GM19328 (cell line): ENCODE measurements around the gene PARN.
A peak's percentile ranks its signal among the peaks of the same experiment; 100 is the strongest.

ENCODE experiments used
- ATAC-seq: cut with Tn5 transposase; IDR thresholded peaks from one replicate; pipeline ENCODE4 v1.9.1; 2021; ENCODE audit warnings: mild to moderate bottlenecking, moderate library complexity; ENCODE audit not compliant: unreplicated experiment

The PARN gene

GRCh38 chr16:14530046-14530445 is 100.0 kb downstream of the PARN start:
- ATAC-seq = no peak

- ATAC-seq = no peak
Measured at GRCh38 chr16:14529010-14529669, 100.9 kb downstream of the PARN start.

- ATAC-seq = no peak
Measured at GRCh38 chr16:14528306-14528705, 101.8 kb downstream of the PARN start.

GRCh38 chr16:14527411-14528044 is 102.5 kb downstream of the PARN start:
- ATAC-seq = no peak

GRCh38 chr16:14525596-14525995 is 104.5 kb downstream of the PARN start:
- ATAC-seq = no peak

GRCh38 chr16:14524979-14525378 is 105.1 kb downstream of the PARN start:
- no peak for ATAC-seq

GRCh38 chr16:14523632-14524031 is 106.4 kb downstream of the PARN start:
- ATAC-seq = no peak

- ATAC-seq = no peak
Measured at GRCh38 chr16:14522671-14523070, 107.4 kb downstream of the PARN start.

GRCh38 chr16:14520753-14521152 is 109.3 kb downstream of the PARN start:
- no peak for ATAC-seq

- no peak for ATAC-seq
Measured at GRCh38 chr16:14514967-14515366, 115.1 kb downstream of the PARN start.

- no peak for ATAC-seq
Measured at GRCh38 chr16:14513389-14514107, 116.5 kb downstream of the PARN start.

GRCh38 chr16:14511800-14512135 is 118.3 kb downstream of the PARN start:
- no peak for ATAC-seq

GRCh38 chr16:14510939-14511799 is 118.9 kb downstream of the PARN start:
- ATAC-seq = no peak

GRCh38 chr16:14510581-14510938 is 119.5 kb downstream of the PARN start:
- no peak for ATAC-seq

GRCh38 chr16:14509675-14510132 is 120.4 kb downstream of the PARN start:
- no peak for ATAC-seq

- ATAC-seq = no peak
Measured at GRCh38 chr16:14509055-14509454, 121.0 kb downstream of the PARN start.

- ATAC-seq = no peak
Measured at GRCh38 chr16:14505846-14506245, 124.2 kb downstream of the PARN start.

GRCh38 chr16:14502932-14503741 is 126.9 kb downstream of the PARN start:
- peak; percentile 62 for ATAC-seq

GRCh38 chr16:14502256-14502875 is 127.7 kb downstream of the PARN start:
- no peak for ATAC-seq
